ENCODE results near the gene PDE4B.

GRCh38 chr1:66251546-66251945 is 458.9 kb downstream of the PDE4B start:
- TF ChIP-seq CTCF (optimal IDR thresholded peaks at IDR 0.05 in 1 of 3, IDR thresholded peaks at IDR 0.05 in 1 of 3, conservative IDR thresholded peaks at IDR 0.05 in 1 of 3; ENCODE audit: extremely low read depth in 1 of 3, insufficient read depth in 2 of 3, low read length in 3 of 3) = no peak
- TF ChIP-seq EZH2 (IDR thresholded peaks at IDR 0.05; ENCODE audit: low read length) = no peak

All from keratinocyte (primary cell).